ENCODE measurements around the gene PCDHGB1. TPM values are rescaled to one million over a fixed set of nuclear protein-coding genes. Genes with fewer than 3 reads are reported as not detected.
"Not testable (repeated sequence)": the region's sequence is repeated elsewhere in the genome, so short reads cannot be mapped to it uniquely, and the experiment has no call there.

Gene PCDHGB1
- polyA plus RNA-seq, 1 donor from 2014 or later = 0.46 TPM

GRCh38 chr5:141338538-141339306 lies 11.2 kb upstream of the PCDHGB1 start, which contains the start of gene PCDHGA2:
PCDHGA2 (plus strand) TSS chr5:141338760.
- H3K9me2 ChIP-seq (ENCODE audit: insufficient read depth, low read length) = no peaks in the 10 kb centered on the region
- no peak within 1 kb of the TSS for H3K4me3 ChIP-seq (ENCODE audit: low read length)
- H3K36me3 ChIP-seq (ENCODE audit: insufficient read depth, low read length) = no peaks in the 10 kb centered on the region
- no peaks in the 10 kb centered on the region for H3F3A ChIP-seq (ENCODE audit: insufficient read depth, low read length, poor library complexity, severe bottlenecking)
- H3K9me3 ChIP-seq (ENCODE audit: low read length) = no peaks in the 10 kb centered on the region
- H3K4me2 ChIP-seq (ENCODE audit: low read length) = no peak within 1 kb of the TSS
- H3K27me3 ChIP-seq (ENCODE audit: insufficient read depth, low read depth, low read length) = no peaks in the 10 kb centered on the region
- no peaks in the 10 kb centered on the region for H3K79me2 ChIP-seq (replicated peaks; ENCODE audit: insufficient read depth, low read length)
- H3K27ac ChIP-seq (ENCODE audit: low read length) = no peak within 1 kb of the TSS
- H4K20me1 ChIP-seq (ENCODE audit: insufficient read depth) = no peaks in the 10 kb centered on the region
- TF ChIP-seq CTCF (IDR thresholded peaks at IDR 0.05; ENCODE audit: poor library complexity, severe bottlenecking) = no peak
- no peak for TF ChIP-seq MXI1 (conservative IDR thresholded peaks at IDR 0.05; ENCODE audit: poor library complexity, severe bottlenecking)
- no peak for TF ChIP-seq EZH2 (IDR thresholded peaks at IDR 0.05; ENCODE audit: borderline replicate concordance, insufficient read depth, low read length, poor library complexity, severe bottlenecking)
- no peak for TF ChIP-seq REST (IDR thresholded peaks at IDR 0.05; ENCODE audit: borderline replicate concordance)
- TF ChIP-seq TAF1 (IDR thresholded peaks at IDR 0.05; ENCODE audit: low read depth) = no peak
- no peak for TF ChIP-seq EP300 (conservative IDR thresholded peaks at IDR 0.05; ENCODE audit: poor library complexity, severe bottlenecking)
- TF ChIP-seq RAD21 (conservative IDR thresholded peaks at IDR 0.05) = no peak
- TF ChIP-seq SMC3 (conservative IDR thresholded peaks at IDR 0.05; ENCODE audit: poor library complexity) = no peak
- TF ChIP-seq POLR2AphosphoS5 (IDR thresholded peaks at IDR 0.05) = no peak
- no peak within 1 kb of the TSS for H2AFZ ChIP-seq (ENCODE audit: low read depth, low read length)
- no peak within 1 kb of the TSS for H3K9ac ChIP-seq (ENCODE audit: low read length)

GRCh38 chr5:141340781-141341354 lies 9.0 kb upstream of the PCDHGB1 start:
- H3K27me3 ChIP-seq (ENCODE audit: insufficient read depth, low read depth, low read length); H3K4me2 ChIP-seq (ENCODE audit: low read length); H3F3A ChIP-seq (ENCODE audit: insufficient read depth, low read length, poor library complexity, severe bottlenecking); H3K79me2 ChIP-seq (replicated peaks; ENCODE audit: insufficient read depth, low read length); H4K20me1 ChIP-seq (ENCODE audit: insufficient read depth); H3K4me3 ChIP-seq (ENCODE audit: low read length); H3K27ac ChIP-seq (ENCODE audit: low read length); H3K9me2 ChIP-seq (ENCODE audit: insufficient read depth, low read length); H3K36me3 ChIP-seq (ENCODE audit: insufficient read depth, low read length); H2AFZ ChIP-seq (ENCODE audit: low read depth, low read length); H3K9ac ChIP-seq (ENCODE audit: low read length): not testable (repeated sequence)
- peaks cover 10% of the 10 kb centered on the region for H3K9me3 ChIP-seq (ENCODE audit: low read length)

Data from neural cell (in vitro differentiated cells).